Measurements from ENCODE around the gene SLC6A2. TPM values are rescaled to one million over a fixed set of nuclear protein-coding genes. Genes with fewer than 3 reads are reported as not detected.

Gene SLC6A2
- total and polyA plus RNA-seq, 9 of the 15 experiments (the other 6 are each of a cell fraction or from before 2014, with no cell fraction given): not detected

DNA sequence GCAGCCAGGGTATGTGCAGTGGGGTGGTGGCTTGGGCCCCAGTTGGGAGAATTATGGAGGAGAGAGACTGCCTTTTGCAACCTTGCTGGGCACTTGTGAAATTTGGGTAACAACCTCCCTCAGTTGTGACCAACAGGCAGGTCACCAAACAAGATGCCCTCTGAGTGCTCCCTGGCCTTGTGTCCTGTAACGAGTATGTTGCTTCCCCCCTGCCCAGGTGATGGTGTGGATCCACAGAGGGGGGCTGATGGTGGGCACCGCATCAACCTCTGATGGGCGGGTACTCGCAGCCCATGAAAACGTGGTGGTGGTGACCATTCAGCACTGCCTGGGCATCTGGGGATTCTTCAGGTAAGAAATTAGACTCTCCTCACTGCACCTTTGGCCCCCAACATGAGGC is 74.3 kb downstream of the SLC6A2 start:
- Histone ChIP-seq H3K4me2 (ENCODE audit: insufficient read depth, low read length) (no peak overlapping the region), H3K9ac (ENCODE audit: insufficient read depth in 1 of 2, low read depth in 2 of 2, low read length in 2 of 2) (no peak overlapping the region), H3K27ac (ENCODE audit: extremely low read depth, low read depth, low read length) (no peak overlapping the region), H3K9me1 (ENCODE audit: control insufficient read depth, insufficient read depth, low read length) (no peaks in the 10 kb centered on the region), H3K4me3 (no peak overlapping the region), H3K36me3 (ENCODE audit: control insufficient read depth, insufficient read depth, low read length) (no peaks in the 10 kb centered on the region), H3K9me3 (replicated peaks; ENCODE audit: control insufficient read depth, insufficient read depth, low read depth, low read length) (no peaks in the 10 kb centered on the region; the same call in 1 of the 2 replicates), H3K4me1 (replicated peaks in 1 of 2; ENCODE audit: control insufficient read depth in 2 of 2, insufficient read depth in 2 of 2, low read length in 2 of 2) (no peaks in the 10 kb centered on the region), H3K79me2 (ENCODE audit: control insufficient read depth, insufficient read depth, low read length) (no peaks in the 10 kb centered on the region), H4K20me1 (replicated peaks; ENCODE audit: control insufficient read depth, insufficient read depth, low read length) (no peaks in the 10 kb centered on the region), H3K27me3 (ENCODE audit: control insufficient read depth in 2 of 2, insufficient read depth in 2 of 2, low read length in 2 of 2) (no peaks in the 10 kb centered on the region), H2AFZ (ENCODE audit: low read depth, low read length) (no peak overlapping the region)
- FAIRE-seq (no peak), DNase-seq (ENCODE audit: extremely low read depth in 1 of 4, low spot score in 3 of 4) (no peak), ATAC-seq (no peak)
- intact Hi-C loops (cut with micrococcal nuclease): no loop called here
- TF ChIP-seq ZNF3 (CRISPR knock-in tag; IDR thresholded peaks at IDR 0.05): no peak
- WGBS (ENCODE audit: insufficient coverage, low coverage, missing lambda C conversion rate): 0% methylated on average over 5 of the region's 5 CpGs
- ChIA-PET POLR2A (no interaction called here), CTCF (ENCODE audit: low intra/inter-chr PET ratio) (no interaction called here)
- in situ Hi-C loops (cut with MboI): no loop called here
- BruUV-seq (replicated peaks): no TSS peak

DNA sequence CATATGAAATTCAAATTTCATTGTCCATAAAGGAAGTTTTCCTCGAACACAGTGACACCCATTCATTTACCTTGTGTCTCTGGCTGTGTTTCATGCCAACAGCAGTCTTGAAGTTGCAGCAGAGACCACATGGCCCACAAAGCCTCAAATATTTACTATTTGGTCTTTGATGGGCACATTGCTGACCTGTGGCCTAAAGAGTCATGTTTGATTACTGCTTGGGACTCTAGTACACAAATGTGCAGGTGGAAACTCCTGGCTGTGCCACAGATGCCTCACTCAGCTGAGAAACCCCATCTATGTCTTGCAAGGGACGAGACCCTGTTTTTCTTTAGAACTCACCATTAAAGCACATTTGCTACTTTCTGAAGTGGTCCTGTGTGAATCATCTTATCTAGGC is 76.7 kb downstream of the SLC6A2 start:
- Histone ChIP-seq H3K9ac (ENCODE audit: insufficient read depth in 1 of 2, low read depth in 2 of 2, low read length in 2 of 2) (no peak overlapping the region), H3K36me3 (ENCODE audit: control insufficient read depth, insufficient read depth, low read length) (no peaks in the 10 kb centered on the region), H3K4me1 (replicated peaks in 1 of 2; ENCODE audit: control insufficient read depth in 2 of 2, insufficient read depth in 2 of 2, low read length in 2 of 2) (no peaks in the 10 kb centered on the region), H3K4me3 (no peak overlapping the region), H3K9me3 (replicated peaks; ENCODE audit: control insufficient read depth, insufficient read depth, low read depth, low read length) (no peaks in the 10 kb centered on the region; the same call in 1 of the 2 replicates), H2AFZ (ENCODE audit: low read depth, low read length) (no peak overlapping the region), H3K27me3 (ENCODE audit: control insufficient read depth in 2 of 2, insufficient read depth in 2 of 2, low read length in 2 of 2) (peaks cover 0 to 5% of the 10 kb centered on the region in 2 experiments; a peak in 1 of 5 replicates), H4K20me1 (replicated peaks; ENCODE audit: control insufficient read depth, insufficient read depth, low read length) (no peaks in the 10 kb centered on the region), H3K27ac (ENCODE audit: extremely low read depth, low read depth, low read length) (no peak overlapping the region), H3K79me2 (ENCODE audit: control insufficient read depth, insufficient read depth, low read length) (no peaks in the 10 kb centered on the region), H3K9me1 (ENCODE audit: control insufficient read depth, insufficient read depth, low read length) (no peaks in the 10 kb centered on the region), H3K4me2 (ENCODE audit: insufficient read depth, low read length) (no peak overlapping the region)
- FAIRE-seq (no peak), ATAC-seq (no peak), DNase-seq (ENCODE audit: extremely low read depth in 1 of 4, low spot score in 3 of 4) (no peak)
- 0% methylated on average over 2 of the region's 2 CpGs for WGBS (ENCODE audit: insufficient coverage, low coverage, missing lambda C conversion rate)
- TF ChIP-seq ARHGAP35 (IDR thresholded peaks at IDR 0.05; ENCODE audit: partially characterized antibody) (no peak), TAL1 (IDR thresholded peaks at IDR 0.05) (no peak)
- BruUV-seq (replicated peaks): no TSS peak
- intact Hi-C loops (cut with micrococcal nuclease) (no loop called here), in situ Hi-C loops (cut with MboI) (no loop called here)
- POLR2A ChIA-PET: no interaction called here
- CTCF ChIA-PET (ENCODE audit: low intra/inter-chr PET ratio): no interaction called here

Measured in K562 (cell line).